G401.6 (cell line): ENCODE data around the gene ZEB2.
"Not testable (repeated sequence)": the region's sequence is repeated elsewhere in the genome, so short reads cannot be mapped to it uniquely, and the experiment has no call there.

Experiments used
- FAIRE-seq: peaks from 2 replicates; lab custom pipeline; 2012; peaks lifted over from hg19 to GRCh38; lab: Jason Lieb, UNC

Gene ZEB2

GRCh38 chr2:144381716-144382115 lies 138.2 kb downstream of the ZEB2 start:
- no peak for FAIRE-seq

GRCh38 chr2:144379851-144380311 lies 140.0 kb downstream of the ZEB2 start:
- no peak for FAIRE-seq

GRCh38 chr2:144378551-144378950 lies 141.4 kb downstream of the ZEB2 start:
- FAIRE-seq, result no peak

- FAIRE-seq, result no peak
Measured at GRCh38 chr2:144377914-144378313, 142.0 kb downstream of the ZEB2 start.

GRCh38 chr2:144376926-144377325 lies 143.0 kb downstream of the ZEB2 start:
- no peak for FAIRE-seq

GRCh38 chr2:144376460-144376859 lies 143.5 kb downstream of the ZEB2 start:
- FAIRE-seq, result no peak

- no peak for FAIRE-seq
Measured at GRCh38 chr2:144374163-144374661, 145.7 kb downstream of the ZEB2 start.

- no peak for FAIRE-seq
Measured at GRCh38 chr2:144372410-144373080, 147.4 kb downstream of the ZEB2 start.

GRCh38 chr2:144370937-144371584 lies 148.9 kb downstream of the ZEB2 start:
- FAIRE-seq, result no peak

GRCh38 chr2:144369416-144369815 lies 150.5 kb downstream of the ZEB2 start:
- FAIRE-seq, result no peak

GRCh38 chr2:144366825-144367429 lies 153.0 kb downstream of the ZEB2 start:
- no peak for FAIRE-seq

GRCh38 chr2:144364944-144365738 lies 154.8 kb downstream of the ZEB2 start:
- no peak for FAIRE-seq

GRCh38 chr2:144364247-144364646 lies 155.7 kb downstream of the ZEB2 start:
- not testable (repeated sequence) for FAIRE-seq

- no peak for FAIRE-seq
Measured at GRCh38 chr2:144362401-144362800, 157.5 kb downstream of the ZEB2 start.

GRCh38 chr2:144361742-144362141 lies 158.2 kb downstream of the ZEB2 start:
- no peak for FAIRE-seq

- FAIRE-seq, result no peak
Measured at GRCh38 chr2:144359684-144360083, 160.2 kb downstream of the ZEB2 start.

- no peak for FAIRE-seq
Measured at GRCh38 chr2:144358979-144359541, 160.9 kb downstream of the ZEB2 start.

GRCh38 chr2:144358374-144358964 lies 161.4 kb downstream of the ZEB2 start:
- FAIRE-seq, result no peak

- no peak for FAIRE-seq
Measured at GRCh38 chr2:144357623-144358373, 162.1 kb downstream of the ZEB2 start.

GRCh38 chr2:144356402-144356801 lies 163.5 kb downstream of the ZEB2 start:
- no peak for FAIRE-seq

- FAIRE-seq, result no peak
Measured at GRCh38 chr2:144354953-144355352, 165.0 kb downstream of the ZEB2 start.
